HEK293 (cell line): ENCODE results near the gene MOB1B.

Experiments
- CTCF ChIA-PET: fragments of 350-600 bp; formaldehyde crosslinking; extraction: SDS; loops from one replicate; lab custom pipeline; 2021; ENCODE audit warnings: antibody characterized with exemption; lab: Yijun Ruan, JAX
- POLR2A ChIA-PET: fragments of 300-600 bp; formaldehyde crosslinking; extraction: SDS; loops from one replicate; lab custom pipeline; 2020; ENCODE audit warnings: antibody characterized with exemption, inconsistent platforms; lab: Yijun Ruan, JAX
- H3K27ac ChIP-seq: fragments of 200-500 bp; sonication (Bioruptor generic); 2 replicates; pipeline ENCODE4 v1.5.1; 2014; ENCODE audit warnings: low read depth, low read length, control low read depth, inconsistent platforms; ENCODE audit errors: extremely low read depth
- H3K36me3 ChIP-seq, 2 experiments: fragments of 200-500 bp in 1 of 2; sonication (Bioruptor generic) in 1 of 2; 1 replicate in 1 of 2; 2 replicates in 1 of 2; pipeline ENCODE4 v1.5.1; 2014 to 2017; ENCODE audit warnings: inconsistent platforms in 2 of 2, low read length in 2 of 2; ENCODE audit not compliant: control insufficient read depth in 2 of 2, insufficient read depth in 1 of 2
- H3K4me1 ChIP-seq: fragments of 200-500 bp; sonication (Bioruptor generic); 2 replicates; pipeline ENCODE4 v1.5.1; 2014; ENCODE audit warnings: mild to moderate bottlenecking, low read length, inconsistent platforms; ENCODE audit not compliant: control insufficient read depth, insufficient read depth
- H3K4me3 ChIP-seq: 2 replicates; pipeline ENCODE4 v1.5.1; 2011; ENCODE audit warnings: low read depth, mild to moderate bottlenecking, control low read depth, low read length, moderate library complexity
- H3K9me3 ChIP-seq: fragments of 200-500 bp; sonication (Bioruptor generic); 2 replicates; pipeline ENCODE4 v1.5.1; 2014; ENCODE audit warnings: low read depth, low read length, inconsistent platforms; ENCODE audit not compliant: control insufficient read depth, insufficient read depth
- FEZF1 ChIP-seq: fragments of 450-650 bp; formaldehyde crosslinking; IDR thresholded peaks from 2 replicates; pipeline ENCODE4 v1.5.1; 2016; ENCODE audit warnings: missing biosample characterization, missing genetic modification characterization
- GFI1B ChIP-seq: fragments of 450-650 bp; formaldehyde crosslinking; IDR thresholded peaks from 2 replicates; pipeline ENCODE4 v1.5.1; 2016; ENCODE audit warnings: missing biosample characterization, missing genetic modification characterization
- KLF10 ChIP-seq: fragments of 450-650 bp; IDR thresholded peaks from 2 replicates; pipeline ENCODE4 v1.5.1; 2018; ENCODE audit warnings: missing biosample characterization, mild to moderate bottlenecking, missing genetic modification characterization
- MYNN ChIP-seq: fragments of 450-650 bp; formaldehyde crosslinking; IDR thresholded peaks from 2 replicates; pipeline ENCODE4 v1.5.1; 2016; ENCODE audit warnings: missing biosample characterization, missing genetic modification characterization, borderline replicate concordance
- RBAK ChIP-seq: fragments of 450-650 bp; formaldehyde crosslinking; IDR thresholded peaks from 2 replicates; pipeline ENCODE4 v1.5.1; 2016; ENCODE audit warnings: missing biosample characterization, missing genetic modification characterization
- WT1 ChIP-seq: fragments of 450-650 bp; formaldehyde crosslinking; IDR thresholded peaks from 2 replicates; pipeline ENCODE4 v1.5.1; 2016; ENCODE audit warnings: missing biosample characterization, missing genetic modification characterization
- ZBTB21 ChIP-seq: fragments of 450-650 bp; formaldehyde crosslinking; IDR thresholded peaks from 2 replicates; pipeline ENCODE4 v1.5.1; 2017; ENCODE audit warnings: missing biosample characterization, missing genetic modification characterization
- ZBTB26 ChIP-seq: fragments of 450-650 bp; formaldehyde crosslinking; optimal IDR thresholded peaks from 2 replicates; pipeline ENCODE3; 2016; ENCODE audit warnings: missing biosample characterization, mild to moderate bottlenecking, missing genetic modification characterization
- ZNF146 ChIP-seq: fragments of 450-650 bp; formaldehyde crosslinking; IDR thresholded peaks from 2 replicates; pipeline ENCODE4 v1.5.1; 2016; ENCODE audit warnings: missing biosample characterization, missing genetic modification characterization
- ZNF148 ChIP-seq: fragments of 450-650 bp; formaldehyde crosslinking; IDR thresholded peaks from 2 replicates; pipeline ENCODE4 v1.5.0; 2017; ENCODE audit warnings: missing biosample characterization, missing genetic modification characterization, borderline replicate concordance
- ZNF18 ChIP-seq: fragments of 450-650 bp; formaldehyde crosslinking; IDR thresholded peaks from 2 replicates; pipeline ENCODE4 v1.5.1; 2016; ENCODE audit warnings: missing biosample characterization, missing genetic modification characterization
- ZNF19 ChIP-seq: fragments of 450-650 bp; formaldehyde crosslinking; IDR thresholded peaks from 2 replicates; pipeline ENCODE4; 2016; ENCODE audit warnings: missing biosample characterization, missing genetic modification characterization, low read depth
- ZNF211 ChIP-seq: fragments of 450-650 bp; formaldehyde crosslinking; IDR thresholded peaks from 2 replicates; pipeline ENCODE4 v1.5.1; 2016; ENCODE audit warnings: low read depth, missing biosample characterization, missing genetic modification characterization
- ZNF37A ChIP-seq: fragments of 450-650 bp; IDR thresholded peaks from 2 replicates; pipeline ENCODE4 v1.5.1; 2018; ENCODE audit warnings: missing biosample characterization, missing genetic modification characterization
- ZNF48 ChIP-seq: fragments of 450-650 bp; formaldehyde crosslinking; IDR thresholded peaks from 2 replicates; pipeline ENCODE4 v1.5.1; 2016; ENCODE audit warnings: missing biosample characterization, missing genetic modification characterization
- ZNF513 ChIP-seq: fragments of 450-650 bp; IDR thresholded peaks from 2 replicates; pipeline ENCODE4 v1.5.1; 2018; ENCODE audit warnings: missing biosample characterization, missing genetic modification characterization
- ZNF560 ChIP-seq: fragments of 450-650 bp; formaldehyde crosslinking; IDR thresholded peaks from 2 replicates; pipeline ENCODE4 v1.5.1; 2017; ENCODE audit warnings: missing biosample characterization, missing genetic modification characterization, borderline replicate concordance
- ZNF610 ChIP-seq: fragments of 450-650 bp; formaldehyde crosslinking; IDR thresholded peaks from 2 replicates; pipeline ENCODE4 v1.5.1; 2016; ENCODE audit warnings: missing biosample characterization, missing genetic modification characterization, borderline replicate concordance
- ZNF645 ChIP-seq: fragments of 450-650 bp; formaldehyde crosslinking; IDR thresholded peaks from 2 replicates; pipeline ENCODE4; 2016; ENCODE audit warnings: missing biosample characterization, missing genetic modification characterization

The MOB1B gene

GRCh38 chr4:70855464-70855863 lies 46.7 kb upstream of the MOB1B start (continued):
- TF ChIP-seq ZNF148 (tag by site-specific recombination) (no peak), ZNF560 (tag by site-specific recombination) (no peak), GFI1B (tag by site-specific recombination) (no peak), ZNF146 (no peak), WT1 (tag by site-specific recombination) (no peak), ZNF19 (tag by site-specific recombination) (no peak)

GRCh38 chr4:70858454-70858853 lies 43.7 kb upstream of the MOB1B start:
- Histone ChIP-seq H3K4me3 (no peak overlapping the region), H3K27ac (no peak overlapping the region), H3K4me1 (no peaks in the 10 kb centered on the region), H3K36me3 (no peaks in the 10 kb centered on the region), H3K9me3 (no peaks in the 10 kb centered on the region)
- TF ChIP-seq ZNF645 (tag by site-specific recombination) (no peak), KLF10 (no peak), ZBTB21 (tag by site-specific recombination) (no peak), ZNF48 (no peak), ZNF513 (tag by site-specific recombination) (no peak), ZNF211 (tag by site-specific recombination) (no peak), ZNF18 (no peak), ZBTB26 (tag by site-specific recombination) (no peak), RBAK (tag by site-specific recombination) (no peak), ZNF610 (tag by site-specific recombination) (no peak), MYNN (tag by site-specific recombination) (no peak), FEZF1 (no peak), ZNF37A (tag by site-specific recombination) (no peak)
- ChIA-PET POLR2A (no interaction called here), CTCF (no interaction called here)
